Breast epithelium (tissue), 4 donors: Measurements from ENCODE around the gene PARK7. TPM values are rescaled to one million over a fixed set of nuclear protein-coding genes. Genes with fewer than 3 reads are reported as not detected.
A peak's percentile ranks its signal among the peaks of the same experiment; 100 is the strongest.
"Not testable (repeated sequence)": the region's sequence is repeated elsewhere in the genome, so short reads cannot be mapped to it uniquely, and the experiment has no call there.

Experiments used
- DNase-seq, 2 donors: peaks; one replicate each; pipeline ENCODE4 v3.0.0-alpha.2; 2019; ENCODE audit warnings: low spot score in 2 of 2
- H3K27ac ChIP-seq, 2 donors: fragments of 200-600 bp; sonication (generic) in 1 of 2; one replicate each; pipeline ENCODE4 v1.5.1; 2016 to 2019; ENCODE audit warnings: mild to moderate bottlenecking in 1 of 2
- H3K27me3 ChIP-seq, 2 donors: fragments of 200-600 bp; sonication (generic) in 1 of 2; one replicate each; pipeline versions ENCODE4 v1.5.1 to v1.6.0; 2017 to 2019; ENCODE audit warnings: control low read depth in 1 of 2, mild to moderate bottlenecking in 1 of 2
- H3K36me3 ChIP-seq: fragments of 200-600 bp; one replicate; pipeline ENCODE4 v1.5.1; 2019
- H3K4me1 ChIP-seq, 2 donors: fragments of 200-600 bp; sonication (generic); one replicate each; pipeline ENCODE4 v1.5.1; 2016 to 2019; ENCODE audit warnings: control low read depth in 1 of 2
- H3K4me3 ChIP-seq, 3 donors: fragments of 200-600 bp; sonication (generic); 1 replicate in 2 of 3; 2 replicates in 1 of 3; pipeline ENCODE4 v1.5.1; 2016 to 2019; ENCODE audit warnings: mild to moderate bottlenecking in 3 of 3, moderate library complexity in 2 of 3
- H3K9me3 ChIP-seq, 2 donors: fragments of 200-600 bp; sonication (generic) in 1 of 2; one replicate each; pipeline ENCODE4 v1.5.1; 2016 to 2019; ENCODE audit warnings: control low read depth in 1 of 2
- POLR2A ChIP-seq: fragments of 450-650 bp; IDR thresholded peaks from one replicate; pipeline ENCODE4 v1.6.1; 2016; ENCODE audit warnings: antibody characterized with exemption, mild to moderate bottlenecking, moderate library complexity
- POLR2AphosphoS5 ChIP-seq, 3 donors: sonication (generic); formaldehyde crosslinking; IDR thresholded peaks; one replicate each; pipeline ENCODE4 v1.6.1; 2017; ENCODE audit warnings: antibody characterized with exemption in 3 of 3
- intact Hi-C: fragments of 100-400 bp; cut with DNase I; formaldehyde crosslinking; loops from one replicate; pipeline ENCODE4 v1.15.1; 2023; ENCODE audit warnings: low total_unique reads
- total RNA-seq, 3 donors: library from RNA; depleted of rRNA; stranded (reverse); fragments of >200 nt; gene quantifications; one replicate each; pipeline ENCODE4 v1.1.0, GENCODE V29; 2016
- TF ChIP-seq, protein P1 (sequence below), 3 donors: fragments of 450-650 bp; IDR thresholded peaks; one replicate each; pipeline ENCODE4 v1.5.1; 2016 to 2017; ENCODE audit warnings: antibody characterized with exemption in 3 of 3, mild to moderate bottlenecking in 3 of 3, moderate library complexity in 3 of 3

PARK7 gene
- total RNA-seq, 3 donors from 2014 or later = 205 to 227 (median 213) TPM

GRCh38 chr1:7942214-7942921, 19.1 kb upstream of the PARK7 start:
- no peaks in the 10 kb centered on the region for H3K4me1 ChIP-seq
- no peaks in the 10 kb centered on the region for H3K9me3 ChIP-seq
- no peaks in the 10 kb centered on the region for H3K36me3 ChIP-seq
- peak in 1 of 2 donors; percentile 61 for DNase-seq
- intact Hi-C loops = no loop called here
- H3K4me3 ChIP-seq = peak overlapping the region; percentile 6 to 63 (median 36)
- TF ChIP-seq, protein P1, sequence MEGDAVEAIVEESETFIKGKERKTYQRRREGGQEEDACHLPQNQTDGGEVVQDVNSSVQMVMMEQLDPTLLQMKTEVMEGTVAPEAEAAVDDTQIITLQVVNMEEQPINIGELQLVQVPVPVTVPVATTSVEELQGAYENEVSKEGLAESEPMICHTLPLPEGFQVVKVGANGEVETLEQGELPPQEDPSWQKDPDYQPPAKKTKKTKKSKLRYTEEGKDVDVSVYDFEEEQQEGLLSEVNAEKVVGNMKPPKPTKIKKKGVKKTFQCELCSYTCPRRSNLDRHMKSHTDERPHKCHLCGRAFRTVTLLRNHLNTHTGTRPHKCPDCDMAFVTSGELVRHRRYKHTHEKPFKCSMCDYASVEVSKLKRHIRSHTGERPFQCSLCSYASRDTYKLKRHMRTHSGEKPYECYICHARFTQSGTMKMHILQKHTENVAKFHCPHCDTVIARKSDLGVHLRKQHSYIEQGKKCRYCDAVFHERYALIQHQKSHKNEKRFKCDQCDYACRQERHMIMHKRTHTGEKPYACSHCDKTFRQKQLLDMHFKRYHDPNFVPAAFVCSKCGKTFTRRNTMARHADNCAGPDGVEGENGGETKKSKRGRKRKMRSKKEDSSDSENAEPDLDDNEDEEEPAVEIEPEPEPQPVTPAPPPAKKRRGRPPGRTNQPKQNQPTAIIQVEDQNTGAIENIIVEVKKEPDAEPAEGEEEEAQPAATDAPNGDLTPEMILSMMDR (IDR thresholded peaks at IDR 0.05) = no peak
- TF ChIP-seq POLR2A = no peak
- H3K27ac ChIP-seq = peak overlapping the region in 1 of 2 donors; percentile 35
- peaks cover 0 to 8% of the 10 kb centered on the region in 2 donors for H3K27me3 ChIP-seq

- intact Hi-C loops = no loop called here
- no peaks in the 10 kb centered on the region for H3K36me3 ChIP-seq
- no peak for DNase-seq
- no peaks in the 10 kb centered on the region for H3K4me1 ChIP-seq
- H3K9me3 ChIP-seq = no peaks in the 10 kb centered on the region
- H3K4me3 ChIP-seq = no peak overlapping the region
- peaks cover 0 to 6% of the 10 kb centered on the region in 2 donors for H3K27me3 ChIP-seq
- TF ChIP-seq POLR2A (no peak), POLR2AphosphoS5 (IDR thresholded peaks at IDR 0.05) (no peak)
- TF ChIP-seq, protein P1 (IDR thresholded peaks at IDR 0.05) = no peak
- no peak overlapping the region for H3K27ac ChIP-seq
Measured at GRCh38 chr1:7943251-7943650, 18.3 kb upstream of the PARK7 start.

DNA sequence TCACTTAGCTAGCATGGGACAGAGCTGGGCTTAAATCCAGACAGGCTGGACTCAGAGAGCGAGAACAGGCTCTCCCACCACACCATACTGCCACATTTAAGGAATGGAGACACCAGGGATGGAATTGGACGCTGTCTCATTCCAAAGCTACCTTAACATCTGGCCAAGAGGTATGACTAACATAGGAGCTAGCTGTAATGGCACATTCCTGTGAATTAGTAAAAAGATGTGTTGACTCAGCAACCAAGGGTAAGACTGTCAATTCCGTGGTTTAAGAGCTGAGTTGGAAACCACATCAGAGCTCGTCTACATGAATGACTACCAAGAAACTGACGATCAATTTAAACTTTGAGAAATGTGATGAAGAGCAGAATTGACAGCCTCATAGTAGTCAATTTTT, 12.6 kb upstream of the PARK7 start:
- DNase-seq = no peak
- H3K36me3 ChIP-seq = no peaks in the 10 kb centered on the region
- no peaks in the 10 kb centered on the region for H3K9me3 ChIP-seq
- TF ChIP-seq POLR2A (no peak), POLR2AphosphoS5 (IDR thresholded peaks at IDR 0.05) (no peak)
- TF ChIP-seq, protein P1 (IDR thresholded peaks at IDR 0.05) = no peak
- H3K27me3 ChIP-seq = no peaks in the 10 kb centered on the region
- H3K27ac ChIP-seq = no peak overlapping the region
- no peak overlapping the region for H3K4me3 ChIP-seq
- no peaks in the 10 kb centered on the region for H3K4me1 ChIP-seq
- intact Hi-C loops = no loop called here

DNA sequence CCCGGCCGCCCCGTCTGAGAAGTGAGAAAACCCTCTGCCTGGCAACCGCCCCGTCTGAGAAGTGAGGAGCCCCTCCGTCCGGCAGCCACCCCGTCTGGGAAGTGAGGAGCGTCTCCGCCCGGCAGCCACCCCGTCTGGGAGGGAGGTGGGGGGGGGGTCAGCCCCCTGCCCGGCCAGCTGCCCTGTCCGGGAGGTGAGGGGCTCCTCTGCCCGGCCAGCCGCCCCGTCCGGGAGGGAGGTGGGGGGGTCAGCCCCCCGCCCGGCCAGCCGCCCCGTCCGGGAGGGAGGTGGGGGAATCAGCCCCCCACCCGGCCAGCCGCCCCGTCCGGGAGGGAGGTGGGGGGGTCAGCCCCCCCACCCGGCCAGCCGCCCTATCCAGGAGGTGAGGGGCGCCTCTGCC, 8.7 kb upstream of the PARK7 start:
- not testable (repeated sequence) for H3K9me3 ChIP-seq, H3K36me3 ChIP-seq, DNase-seq, H3K27me3 ChIP-seq, H3K4me3 ChIP-seq, H3K27ac ChIP-seq, H3K4me1 ChIP-seq
- intact Hi-C loops = loop anchor here (5.0 kb wide), 1 partner anchor 1245 kb away; no protein-coding TSS in a partner anchor

GRCh38 chr1:7953850-7954609, 7.5 kb upstream of the PARK7 start:
- peak overlapping the region; percentile 59 to 77 (median 67) for H3K4me3 ChIP-seq
- TF ChIP-seq, protein P1 (IDR thresholded peaks at IDR 0.05) = peak in 1 of 3 donors; percentile 11
- TF ChIP-seq POLR2A (peak; percentile 74), POLR2AphosphoS5 (IDR thresholded peaks at IDR 0.05) (peak; percentile 80 to 82 (median 80))
- no peaks in the 10 kb centered on the region for H3K9me3 ChIP-seq
- H3K27me3 ChIP-seq = no peaks in the 10 kb centered on the region
- DNase-seq = peak; percentile 91 to 94
- no peaks in the 10 kb centered on the region for H3K36me3 ChIP-seq
- H3K4me1 ChIP-seq = no peaks in the 10 kb centered on the region
- H3K27ac ChIP-seq = peak overlapping the region; percentile 86 to 95
- intact Hi-C loops = loop anchor here (5.0 kb wide), 1 partner anchor 1243 kb away; no protein-coding TSS in a partner anchor
